ENCODE measurements around the gene NINL.

DNA sequence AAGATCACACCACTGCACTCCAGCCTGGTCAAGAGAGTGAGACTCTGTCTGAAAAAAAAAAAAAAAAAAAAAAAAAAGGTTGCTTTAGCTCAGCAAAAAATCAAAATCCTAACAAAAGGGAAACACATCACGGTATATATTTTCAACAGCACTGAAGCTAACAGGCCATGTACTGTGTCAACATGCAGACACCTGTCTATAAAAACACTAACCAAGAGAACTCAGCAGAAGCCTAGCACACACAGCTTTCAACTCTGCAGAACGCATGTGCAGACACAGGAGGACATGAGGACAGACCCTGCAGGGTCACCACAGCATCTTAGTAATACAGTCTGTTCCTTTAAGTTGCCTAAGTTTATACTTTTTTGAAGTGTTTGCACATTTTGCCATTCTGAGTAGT, 13.5 kb downstream of the NINL start:
- TF ChIP-seq POLR2AphosphoS5 (IDR thresholded peaks at IDR 0.05; ENCODE audit: low read depth, low read length) (no peak), BRCA1 (IDR thresholded peaks at IDR 0.05; ENCODE audit: low read depth, low read length) (no peak), CTCF (IDR thresholded peaks at IDR 0.05; ENCODE audit: control extremely low read depth in 1 of 3, insufficient read depth in 1 of 3, low read depth in 1 of 3, low read length in 3 of 3) (no peak), GABPA (IDR thresholded peaks at IDR 0.05; ENCODE audit: borderline replicate concordance, insufficient read depth, low read length) (no peak), POLR2A (IDR thresholded peaks at IDR 0.05; ENCODE audit: control extremely low read depth in 1 of 2, low read depth in 2 of 2, low read length in 2 of 2) (no peak), SIX5 (IDR thresholded peaks at IDR 0.05; ENCODE audit: low read depth, low read length) (no peak), NRF1 (IDR thresholded peaks at IDR 0.05; ENCODE audit: low read depth, low read length) (no peak), EZH2 (IDR thresholded peaks at IDR 0.05; ENCODE audit: low read depth, low read length, severe bottlenecking) (no peak), EP300 (IDR thresholded peaks at IDR 0.05; ENCODE audit: borderline replicate concordance in 1 of 2, low read depth in 2 of 2, low read length in 2 of 2) (no peak), BCL11A (IDR thresholded peaks at IDR 0.05; ENCODE audit: low read depth in 2 of 2, low read length in 2 of 2) (no peak), YY1 (IDR thresholded peaks at IDR 0.05; ENCODE audit: low read depth, low read length) (no peak), PHF8 (conservative IDR thresholded peaks at IDR 0.05; ENCODE audit: low read depth, low read length) (no peak)
- TF ChIP-seq, protein P1, sequence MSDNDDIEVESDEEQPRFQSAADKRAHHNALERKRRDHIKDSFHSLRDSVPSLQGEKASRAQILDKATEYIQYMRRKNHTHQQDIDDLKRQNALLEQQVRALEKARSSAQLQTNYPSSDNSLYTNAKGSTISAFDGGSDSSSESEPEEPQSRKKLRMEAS (IDR thresholded peaks at IDR 0.05) = no peak
